ENCODE data around the gene AXDND1.

- TF ChIP-seq POLR2AphosphoS5 (IDR thresholded peaks at IDR 0.05; ENCODE audit: low read depth, low read length) (no peak), CTCF (IDR thresholded peaks at IDR 0.05) (no peak), SIN3A (IDR thresholded peaks at IDR 0.05; ENCODE audit: borderline replicate concordance, insufficient read depth, low read depth, low read length) (no peak), REST (IDR thresholded peaks at IDR 0.05; ENCODE audit: insufficient read depth in 1 of 2, low read depth in 2 of 2, low read length in 1 of 2) (no peak)
These were observed 124.8 kb downstream of the AXDND1 start for GRCh38 chr1:179490611-179491010.
